ENCODE results near the gene CFAP251.

The CFAP251 gene

GRCh38 chr12:121888478-121889273 is 29.7 kb upstream of the CFAP251 start, which contains the start of gene PSMD9 (continued):
- TF ChIP-seq ATF2 (tag by site-specific recombination; IDR thresholded peaks at IDR 0.05; ENCODE audit: low read depth): no peak; the same call in 1 of the 2 replicates
- no peak for TF ChIP-seq ZNF121 (tag by site-specific recombination; IDR thresholded peaks at IDR 0.05)
- TF ChIP-seq ZNF830 (tag by site-specific recombination; IDR thresholded peaks at IDR 0.05; ENCODE audit: low read depth): no peak
- TF ChIP-seq, protein P1, sequence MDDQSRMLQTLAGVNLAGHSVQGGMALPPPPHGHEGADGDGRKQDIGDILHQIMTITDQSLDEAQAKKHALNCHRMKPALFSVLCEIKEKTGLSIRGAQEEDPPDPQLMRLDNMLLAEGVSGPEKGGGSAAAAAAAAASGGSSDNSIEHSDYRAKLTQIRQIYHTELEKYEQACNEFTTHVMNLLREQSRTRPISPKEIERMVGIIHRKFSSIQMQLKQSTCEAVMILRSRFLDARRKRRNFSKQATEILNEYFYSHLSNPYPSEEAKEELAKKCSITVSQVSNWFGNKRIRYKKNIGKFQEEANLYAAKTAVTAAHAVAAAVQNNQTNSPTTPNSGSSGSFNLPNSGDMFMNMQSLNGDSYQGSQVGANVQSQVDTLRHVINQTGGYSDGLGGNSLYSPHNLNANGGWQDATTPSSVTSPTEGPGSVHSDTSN (CRISPR knock-in tag; IDR thresholded peaks at IDR 0.05): no peak; the same call in 1 of the 2 replicates
- no peak for TF ChIP-seq ZNF571 (tag by site-specific recombination; IDR thresholded peaks at IDR 0.05)
- peak; percentile 76 for TF ChIP-seq ZNF366 (tag by site-specific recombination; conservative IDR thresholded peaks at IDR 0.05)
- 0 out of 2 replicates have a peak, but pooled peaks have one; percentile 31 for TF ChIP-seq ZNF777 (tag by site-specific recombination; IDR thresholded peaks at IDR 0.05; ENCODE audit: borderline replicate concordance)
- 0 out of 2 replicates have a peak, but pooled peaks have one; percentile 59 for TF ChIP-seq ELK4 (IDR thresholded peaks at IDR 0.05; ENCODE audit: borderline replicate concordance, low read depth, low read length)
- peak; percentile 64 for TF ChIP-seq ZNF76 (tag by site-specific recombination; IDR thresholded peaks at IDR 0.05; ENCODE audit: borderline replicate concordance, low read depth)
- TF ChIP-seq ZNF791 (tag by site-specific recombination; IDR thresholded peaks at IDR 0.05): no peak
- TF ChIP-seq ZSCAN5A (tag by site-specific recombination; IDR thresholded peaks at IDR 0.05): peak; percentile 67
- peak; percentile 87 for TF ChIP-seq ZNF501 (tag by site-specific recombination; IDR thresholded peaks at IDR 0.05)
- peak; percentile 24; the same call in 1 of the 2 replicates for TF ChIP-seq ZNF391 (tag by site-specific recombination; IDR thresholded peaks at IDR 0.05; ENCODE audit: borderline replicate concordance, low read depth)
- TF ChIP-seq ZNF792 (tag by site-specific recombination; IDR thresholded peaks at IDR 0.05): peak; percentile 100
- no peak; the same call in 1 of the 2 replicates for TF ChIP-seq REPIN1 (tag by site-specific recombination; IDR thresholded peaks at IDR 0.05; ENCODE audit: low read depth)
- TF ChIP-seq, protein P2, sequence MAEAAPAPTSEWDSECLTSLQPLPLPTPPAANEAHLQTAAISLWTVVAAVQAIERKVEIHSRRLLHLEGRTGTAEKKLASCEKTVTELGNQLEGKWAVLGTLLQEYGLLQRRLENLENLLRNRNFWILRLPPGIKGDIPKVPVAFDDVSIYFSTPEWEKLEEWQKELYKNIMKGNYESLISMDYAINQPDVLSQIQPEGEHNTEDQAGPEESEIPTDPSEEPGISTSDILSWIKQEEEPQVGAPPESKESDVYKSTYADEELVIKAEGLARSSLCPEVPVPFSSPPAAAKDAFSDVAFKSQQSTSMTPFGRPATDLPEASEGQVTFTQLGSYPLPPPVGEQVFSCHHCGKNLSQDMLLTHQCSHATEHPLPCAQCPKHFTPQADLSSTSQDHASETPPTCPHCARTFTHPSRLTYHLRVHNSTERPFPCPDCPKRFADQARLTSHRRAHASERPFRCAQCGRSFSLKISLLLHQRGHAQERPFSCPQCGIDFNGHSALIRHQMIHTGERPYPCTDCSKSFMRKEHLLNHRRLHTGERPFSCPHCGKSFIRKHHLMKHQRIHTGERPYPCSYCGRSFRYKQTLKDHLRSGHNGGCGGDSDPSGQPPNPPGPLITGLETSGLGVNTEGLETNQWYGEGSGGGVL (tag by site-specific recombination; IDR thresholded peaks at IDR 0.05): no peak
- no peak for TF ChIP-seq ZNF416 (tag by site-specific recombination; IDR thresholded peaks at IDR 0.05)
- TF ChIP-seq GFI1B (tag by site-specific recombination; IDR thresholded peaks at IDR 0.05): peak; percentile 3; the same call in 1 of the 2 replicates
- TF ChIP-seq, protein P3, sequence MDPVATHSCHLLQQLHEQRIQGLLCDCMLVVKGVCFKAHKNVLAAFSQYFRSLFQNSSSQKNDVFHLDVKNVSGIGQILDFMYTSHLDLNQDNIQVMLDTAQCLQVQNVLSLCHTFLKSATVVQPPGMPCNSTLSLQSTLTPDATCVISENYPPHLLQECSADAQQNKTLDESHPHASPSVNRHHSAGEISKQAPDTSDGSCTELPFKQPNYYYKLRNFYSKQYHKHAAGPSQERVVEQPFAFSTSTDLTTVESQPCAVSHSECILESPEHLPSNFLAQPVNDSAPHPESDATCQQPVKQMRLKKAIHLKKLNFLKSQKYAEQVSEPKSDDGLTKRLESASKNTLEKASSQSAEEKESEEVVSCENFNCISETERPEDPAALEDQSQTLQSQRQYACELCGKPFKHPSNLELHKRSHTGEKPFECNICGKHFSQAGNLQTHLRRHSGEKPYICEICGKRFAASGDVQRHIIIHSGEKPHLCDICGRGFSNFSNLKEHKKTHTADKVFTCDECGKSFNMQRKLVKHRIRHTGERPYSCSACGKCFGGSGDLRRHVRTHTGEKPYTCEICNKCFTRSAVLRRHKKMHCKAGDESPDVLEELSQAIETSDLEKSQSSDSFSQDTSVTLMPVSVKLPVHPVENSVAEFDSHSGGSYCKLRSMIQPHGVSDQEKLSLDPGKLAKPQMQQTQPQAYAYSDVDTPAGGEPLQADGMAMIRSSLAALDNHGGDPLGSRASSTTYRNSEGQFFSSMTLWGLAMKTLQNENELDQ (tag by site-specific recombination; IDR thresholded peaks at IDR 0.05; ENCODE audit: low read depth): peak; percentile 98
- peak; percentile 85 for TF ChIP-seq ZNF660 (tag by site-specific recombination; IDR thresholded peaks at IDR 0.05)
- TF ChIP-seq ZBTB8A (tag by site-specific recombination; IDR thresholded peaks at IDR 0.05): peak; percentile 97
- no peak; the same call in 1 of the 2 replicates for TF ChIP-seq ZNF341 (tag by site-specific recombination; IDR thresholded peaks at IDR 0.05; ENCODE audit: low read depth)
- TF ChIP-seq PRDM1 (tag by site-specific recombination; IDR thresholded peaks at IDR 0.05): no peak
- TF ChIP-seq ZNF610 (tag by site-specific recombination; IDR thresholded peaks at IDR 0.05; ENCODE audit: borderline replicate concordance): peak; percentile 98
- peak; percentile 95 for TF ChIP-seq SP2 (tag by site-specific recombination; IDR thresholded peaks at IDR 0.05)
- TF ChIP-seq, protein P4, sequence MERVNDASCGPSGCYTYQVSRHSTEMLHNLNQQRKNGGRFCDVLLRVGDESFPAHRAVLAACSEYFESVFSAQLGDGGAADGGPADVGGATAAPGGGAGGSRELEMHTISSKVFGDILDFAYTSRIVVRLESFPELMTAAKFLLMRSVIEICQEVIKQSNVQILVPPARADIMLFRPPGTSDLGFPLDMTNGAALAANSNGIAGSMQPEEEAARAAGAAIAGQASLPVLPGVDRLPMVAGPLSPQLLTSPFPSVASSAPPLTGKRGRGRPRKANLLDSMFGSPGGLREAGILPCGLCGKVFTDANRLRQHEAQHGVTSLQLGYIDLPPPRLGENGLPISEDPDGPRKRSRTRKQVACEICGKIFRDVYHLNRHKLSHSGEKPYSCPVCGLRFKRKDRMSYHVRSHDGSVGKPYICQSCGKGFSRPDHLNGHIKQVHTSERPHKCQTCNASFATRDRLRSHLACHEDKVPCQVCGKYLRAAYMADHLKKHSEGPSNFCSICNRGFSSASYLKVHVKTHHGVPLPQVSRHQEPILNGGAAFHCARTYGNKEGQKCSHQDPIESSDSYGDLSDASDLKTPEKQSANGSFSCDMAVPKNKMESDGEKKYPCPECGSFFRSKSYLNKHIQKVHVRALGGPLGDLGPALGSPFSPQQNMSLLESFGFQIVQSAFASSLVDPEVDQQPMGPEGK (tag by site-specific recombination; IDR thresholded peaks at IDR 0.05): peak; percentile 75
- no peak for TF ChIP-seq ZNF677 (tag by site-specific recombination; IDR thresholded peaks at IDR 0.05)
